Measurements from ENCODE around the gene CNTN6.

Gene CNTN6

GRCh38 chr3:1374471-1374870 lies 281.6 kb downstream of the CNTN6 start:
- Histone ChIP-seq H3K4me3 (ENCODE audit: low read depth, low read length) (no peak overlapping the region), H3K27ac (ENCODE audit: extremely low read depth, low read depth, low read length) (no peak overlapping the region), H3K9me3 (ENCODE audit: control insufficient read depth, insufficient read depth, low read depth, low read length) (no peaks in the 10 kb centered on the region), H3K4me1 (ENCODE audit: control insufficient read depth, insufficient read depth, low read length) (peaks cover 3% of the 10 kb centered on the region; the same call in 1 of the 2 replicates), H3K36me3 (ENCODE audit: control insufficient read depth in 2 of 2, insufficient read depth in 1 of 2, low read length in 2 of 2) (no peaks in the 10 kb centered on the region)
- ChIA-PET CTCF (interaction anchor here (0.5 to 0.6 kb wide), 2 partner anchors 266 to 567 kb away, joined by 3 to 8 read pairs; no protein-coding TSS in a partner anchor), POLR2A (no interaction called here)
- TF ChIP-seq SCRT1 (tag by site-specific recombination; IDR thresholded peaks at IDR 0.05; ENCODE audit: borderline replicate concordance) (no peak), HIC1 (tag by site-specific recombination; IDR thresholded peaks at IDR 0.05) (no peak), ZNF837 (tag by site-specific recombination; IDR thresholded peaks at IDR 0.05) (no peak), ZNF221 (tag by site-specific recombination; IDR thresholded peaks at IDR 0.05; ENCODE audit: borderline replicate concordance) (no peak)

- Histone ChIP-seq H3K4me1 (ENCODE audit: control insufficient read depth, insufficient read depth, low read length) (peaks cover 3% of the 10 kb centered on the region; the same call in 1 of the 2 replicates), H3K9me3 (ENCODE audit: control insufficient read depth, insufficient read depth, low read depth, low read length) (no peaks in the 10 kb centered on the region), H3K36me3 (ENCODE audit: control insufficient read depth in 2 of 2, insufficient read depth in 1 of 2, low read length in 2 of 2) (no peaks in the 10 kb centered on the region), H3K27ac (ENCODE audit: extremely low read depth, low read depth, low read length) (no peak overlapping the region), H3K4me3 (ENCODE audit: low read depth, low read length) (no peak overlapping the region)
- ChIA-PET POLR2A (no interaction called here), CTCF (interaction anchor here (0.5 to 0.6 kb wide), 2 partner anchors 266 to 567 kb away, joined by 3 to 8 read pairs; no protein-coding TSS in a partner anchor)
- no peak for TF ChIP-seq ZNF580 (tag by site-specific recombination; IDR thresholded peaks at IDR 0.05)
- no peak for TF ChIP-seq ZNF629 (tag by site-specific recombination; IDR thresholded peaks at IDR 0.05)
- TF ChIP-seq ZNF174 (tag by site-specific recombination; IDR thresholded peaks at IDR 0.05), result no peak
- no peak for TF ChIP-seq ZFP69B (tag by site-specific recombination; IDR thresholded peaks at IDR 0.05)
- TF ChIP-seq ZNF560 (tag by site-specific recombination; IDR thresholded peaks at IDR 0.05; ENCODE audit: borderline replicate concordance), result no peak
- TF ChIP-seq ZNF48 (tag by site-specific recombination; IDR thresholded peaks at IDR 0.05), result no peak
- TF ChIP-seq ZNF423 (tag by site-specific recombination; IDR thresholded peaks at IDR 0.05), result no peak
- TF ChIP-seq IKZF3 (tag by site-specific recombination; IDR thresholded peaks at IDR 0.05), result no peak
- no peak for TF ChIP-seq ZNF133 (tag by site-specific recombination; IDR thresholded peaks at IDR 0.05)
- no peak for TF ChIP-seq OSR2 (tag by site-specific recombination; IDR thresholded peaks at IDR 0.05)
- no peak for TF ChIP-seq ZNF335 (tag by site-specific recombination; conservative IDR thresholded peaks at IDR 0.05)
- TF ChIP-seq ZEB2 (tag by site-specific recombination; IDR thresholded peaks at IDR 0.05), result no peak
Measured at GRCh38 chr3:1375145-1375544, 282.3 kb downstream of the CNTN6 start.

- Histone ChIP-seq H3K27ac (ENCODE audit: extremely low read depth, low read depth, low read length) (no peak overlapping the region), H3K4me3 (ENCODE audit: low read depth, low read length) (no peak overlapping the region), H3K36me3 (ENCODE audit: control insufficient read depth in 2 of 2, insufficient read depth in 1 of 2, low read length in 2 of 2) (no peaks in the 10 kb centered on the region), H3K4me1 (ENCODE audit: control insufficient read depth, insufficient read depth, low read length) (no peaks in the 10 kb centered on the region), H3K9me3 (ENCODE audit: control insufficient read depth, insufficient read depth, low read depth, low read length) (no peaks in the 10 kb centered on the region)
- ChIA-PET CTCF (no interaction called here), POLR2A (no interaction called here)
- no peak for TF ChIP-seq ZNF580 (tag by site-specific recombination; IDR thresholded peaks at IDR 0.05)
- no peak for TF ChIP-seq RBAK (tag by site-specific recombination; IDR thresholded peaks at IDR 0.05)
- no peak for TF ChIP-seq ZNF510 (tag by site-specific recombination; IDR thresholded peaks at IDR 0.05; ENCODE audit: insufficient replicate concordance)
- TF ChIP-seq ZNF112 (tag by site-specific recombination; IDR thresholded peaks at IDR 0.05), result no peak
- no peak for TF ChIP-seq ZNF133 (tag by site-specific recombination; IDR thresholded peaks at IDR 0.05)
- no peak for TF ChIP-seq ZNF843 (tag by site-specific recombination; IDR thresholded peaks at IDR 0.05)
- TF ChIP-seq ZNF521 (tag by site-specific recombination; IDR thresholded peaks at IDR 0.05), result no peak
- no peak for TF ChIP-seq ZBTB11 (tag by site-specific recombination; conservative IDR thresholded peaks at IDR 0.05; ENCODE audit: low read depth)
- no peak for TF ChIP-seq ZNF677 (tag by site-specific recombination; IDR thresholded peaks at IDR 0.05)
- no peak for TF ChIP-seq ZNF48 (tag by site-specific recombination; IDR thresholded peaks at IDR 0.05)
Measured at GRCh38 chr3:1380926-1381646, 288.3 kb downstream of the CNTN6 start.

All from HEK293 (cell line).